GOT3 (cell line): ENCODE results near the gene CCDC159.
"Not testable (repeated sequence)": the region's sequence is repeated elsewhere in the genome, so short reads cannot be mapped to it uniquely, and the experiment has no call there.

ENCODE experiments used
- DNase-seq: peaks from one replicate; lab custom pipeline; 2025; ENCODE audit warnings: mixed read lengths; lab: John Stamatoyannopoulos, UW

The CCDC159 gene

GRCh38 chr19:11338569-11339253, 7.6 kb upstream of the CCDC159 start:
- no peak for DNase-seq

- no peak for DNase-seq
These were observed 6.8 kb upstream of the CCDC159 start, which contains the start of gene RAB3D for GRCh38 chr19:11339254-11340098. TSS of gene RAB3D (minus strand) at chr19:11339657. CDS start at chr19:11337399, 2,258 bp downstream.

DNA sequence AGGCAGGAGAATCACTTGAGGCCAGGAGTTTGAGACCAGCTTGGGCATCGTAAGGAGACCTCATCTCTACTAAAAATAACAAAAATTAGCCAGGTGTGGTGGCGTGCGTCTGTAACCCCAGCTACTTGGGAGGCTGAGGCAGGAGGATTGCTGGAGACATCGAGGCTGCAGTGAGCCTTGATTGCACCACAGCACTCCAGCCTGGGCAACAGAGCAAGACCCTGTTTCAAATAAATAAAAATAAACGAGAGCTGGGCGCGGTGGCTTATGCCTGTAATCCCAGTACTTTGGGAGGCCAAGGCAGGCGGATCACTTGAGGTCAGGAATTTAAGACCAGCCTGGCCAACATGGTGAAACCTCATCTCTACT, 6.2 kb upstream of the CCDC159 start:
- DNase-seq = not testable (repeated sequence)

GRCh38 chr19:11342429-11342828, 3.9 kb upstream of the CCDC159 start:
- no peak for DNase-seq

- DNase-seq = no peak
These were observed 1.1 kb upstream of the CCDC159 start for GRCh38 chr19:11345122-11345803.

DNA sequence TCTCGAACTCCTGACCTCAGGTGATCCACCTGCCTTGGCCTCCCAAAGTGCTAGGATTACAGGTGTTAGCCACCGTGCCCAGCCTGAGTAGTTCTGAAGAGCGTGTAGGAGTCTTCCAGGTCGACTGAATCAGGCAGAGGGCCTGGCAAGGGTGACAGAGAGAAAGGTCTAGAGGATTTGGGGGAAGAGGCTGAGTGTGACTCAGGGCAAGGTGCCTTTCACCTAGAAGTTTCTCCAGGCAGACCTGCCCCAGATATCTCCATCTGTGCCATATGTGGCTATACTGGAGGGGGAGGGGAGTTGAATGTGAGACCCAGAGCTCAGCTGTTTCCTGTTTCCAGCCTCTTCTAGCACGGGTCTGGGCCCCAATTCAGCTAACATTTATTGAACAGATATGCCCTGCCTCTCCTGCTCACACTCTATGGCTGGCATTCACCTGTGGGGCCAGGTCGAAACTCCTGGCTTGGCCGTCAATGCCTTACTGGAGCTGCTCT, 1.3 kb downstream of the CCDC159 start:
- DNase-seq = no peak

DNA sequence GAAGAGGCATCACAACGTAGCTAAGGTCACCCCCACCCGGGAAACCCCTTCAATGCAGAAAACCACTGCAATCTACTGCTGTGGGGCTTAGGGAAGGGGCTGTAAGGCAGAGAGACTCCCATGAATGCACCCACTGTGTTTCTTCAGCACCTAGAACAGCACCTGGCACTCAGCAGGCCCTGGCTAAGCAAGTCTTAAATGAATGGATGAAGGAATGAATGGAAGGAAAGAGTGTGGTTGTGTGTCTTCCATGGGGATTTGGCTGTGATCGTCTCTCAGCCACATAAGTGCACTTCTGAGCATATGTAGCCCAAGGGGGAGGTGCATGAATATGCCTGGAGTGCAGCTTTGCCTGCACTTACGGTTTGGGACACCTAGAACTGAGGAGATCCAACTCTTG, 2.9 kb downstream of the CCDC159 start:
- DNase-seq = no peak

- not testable (repeated sequence) for DNase-seq
These were observed 7.8 kb downstream of the CCDC159 start for GRCh38 chr19:11354102-11354501.

DNA sequence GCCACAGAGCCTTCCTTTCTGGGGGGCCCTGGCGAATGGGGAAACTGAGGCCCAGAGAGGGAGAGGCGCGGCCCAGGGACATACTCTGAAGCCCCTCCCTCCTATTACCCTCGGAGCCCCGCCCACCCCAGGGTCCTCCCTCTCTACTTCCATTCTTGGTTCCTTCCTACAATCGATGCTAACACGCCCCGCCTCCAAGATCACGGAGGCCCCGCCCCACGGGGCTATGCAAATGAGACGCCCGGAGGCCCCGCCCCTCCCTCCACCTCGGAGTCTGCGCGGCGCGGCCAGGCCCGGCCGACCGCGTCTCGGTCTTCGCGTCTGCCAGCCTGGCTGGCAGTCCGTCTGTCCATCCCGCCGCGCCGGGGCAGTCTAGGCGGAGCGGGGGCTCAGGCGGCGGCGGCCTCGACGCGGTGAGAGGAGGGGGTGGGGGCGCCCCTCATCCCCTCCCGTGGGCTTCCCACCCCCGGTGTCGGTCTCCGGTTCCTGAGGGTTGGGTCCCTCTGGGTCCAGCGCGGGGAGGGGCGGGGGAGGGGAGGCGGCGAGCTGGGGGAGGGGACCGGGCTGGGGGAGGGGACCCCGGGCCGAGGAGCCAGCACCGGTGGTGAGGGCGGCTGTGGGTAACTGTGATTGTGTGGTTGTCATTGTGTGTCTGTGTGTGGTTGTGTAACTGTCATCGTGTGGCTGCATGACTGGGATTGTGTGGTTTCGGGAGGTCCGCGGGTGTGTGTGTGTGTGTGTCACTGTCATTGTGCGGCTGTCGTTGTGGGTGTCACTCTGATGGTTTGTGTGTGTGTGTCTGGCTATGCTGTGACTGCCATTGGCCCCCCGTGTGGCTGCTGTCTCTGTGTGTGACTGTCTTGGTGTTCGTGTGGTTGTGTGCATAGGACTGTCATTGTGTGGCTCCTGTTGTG, 9.1 kb downstream of the CCDC159 start, which contains the start of gene PLPPR2:
PLPPR2 (plus strand) TSS at position 273 of the 914 bp plus-strand sequence. CDS start 2,242 bp downstream, outside the sequence.
- DNase-seq = peak; percentile 63

- DNase-seq = no peak
These were observed 9.7 kb downstream of the CCDC159 start for GRCh38 chr19:11356074-11356397.

GRCh38 chr19:11356676-11357550, 10.6 kb downstream of the CCDC159 start:
- no peak for DNase-seq

DNA sequence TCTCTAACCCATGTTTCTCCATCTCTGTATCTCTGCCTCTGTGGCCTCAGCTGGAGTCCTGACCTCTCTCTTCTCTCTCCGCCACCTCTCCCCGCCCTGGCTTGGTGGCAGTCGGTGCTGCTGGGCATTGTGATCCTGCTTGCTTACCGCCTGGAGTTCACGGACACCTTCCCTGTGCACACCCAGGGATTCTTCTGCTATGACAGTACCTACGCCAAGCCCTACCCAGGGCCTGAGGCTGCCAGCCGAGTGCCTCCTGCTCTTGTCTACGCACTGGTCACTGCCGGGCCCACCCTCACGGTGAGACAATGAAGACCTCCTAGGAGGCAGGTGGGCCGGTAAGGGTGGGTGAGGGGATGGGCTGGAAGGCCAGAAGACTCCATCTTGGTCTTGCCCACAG, 13.1 kb downstream of the CCDC159 start:
- no peak for DNase-seq

DNA sequence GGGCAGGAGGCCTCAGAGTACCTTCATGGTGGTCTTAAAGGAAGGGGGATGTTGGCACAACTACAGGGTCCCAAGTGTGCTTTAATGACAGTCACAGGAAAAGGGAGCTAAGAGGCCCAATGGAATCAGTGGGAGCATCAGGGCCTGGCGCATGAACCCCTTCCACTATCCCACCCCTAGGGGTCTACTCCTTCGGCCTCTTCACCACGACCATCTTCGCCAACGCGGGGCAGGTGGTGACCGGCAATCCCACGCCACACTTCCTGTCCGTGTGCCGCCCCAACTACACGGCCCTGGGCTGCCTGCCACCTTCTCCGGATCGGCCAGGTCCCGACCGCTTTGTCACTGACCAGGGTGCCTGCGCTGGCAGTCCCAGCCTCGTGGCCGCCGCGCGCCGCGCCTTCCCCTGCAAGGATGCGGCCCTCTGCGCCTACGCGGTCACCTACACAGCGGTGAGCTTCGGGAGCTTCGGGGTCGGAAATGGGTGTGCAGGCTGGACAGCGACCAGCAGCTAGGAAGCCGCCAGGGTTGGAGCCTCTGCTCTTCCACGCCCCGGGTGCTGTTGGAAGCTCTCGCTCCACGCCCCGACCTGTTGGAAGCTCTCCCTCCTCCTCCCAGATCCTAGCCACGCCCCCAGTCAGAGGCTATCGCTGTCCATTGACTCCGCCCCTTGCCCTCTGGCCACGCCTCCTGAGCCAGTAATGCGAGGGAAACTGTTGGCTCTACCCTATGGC, 14.9 kb downstream of the CCDC159 start:
- DNase-seq = no peak

- no peak for DNase-seq
These were observed 15.7 kb downstream of the CCDC159 start for GRCh38 chr19:11361771-11362731.

GRCh38 chr19:11363881-11364280, 17.6 kb downstream of the CCDC159 start:
- no peak for DNase-seq

GRCh38 chr19:11364296-11364904, 18.1 kb downstream of the CCDC159 start:
- DNase-seq = no peak

- DNase-seq = no peak
These were observed 18.6 kb downstream of the CCDC159 start for GRCh38 chr19:11364935-11365334.

DNA sequence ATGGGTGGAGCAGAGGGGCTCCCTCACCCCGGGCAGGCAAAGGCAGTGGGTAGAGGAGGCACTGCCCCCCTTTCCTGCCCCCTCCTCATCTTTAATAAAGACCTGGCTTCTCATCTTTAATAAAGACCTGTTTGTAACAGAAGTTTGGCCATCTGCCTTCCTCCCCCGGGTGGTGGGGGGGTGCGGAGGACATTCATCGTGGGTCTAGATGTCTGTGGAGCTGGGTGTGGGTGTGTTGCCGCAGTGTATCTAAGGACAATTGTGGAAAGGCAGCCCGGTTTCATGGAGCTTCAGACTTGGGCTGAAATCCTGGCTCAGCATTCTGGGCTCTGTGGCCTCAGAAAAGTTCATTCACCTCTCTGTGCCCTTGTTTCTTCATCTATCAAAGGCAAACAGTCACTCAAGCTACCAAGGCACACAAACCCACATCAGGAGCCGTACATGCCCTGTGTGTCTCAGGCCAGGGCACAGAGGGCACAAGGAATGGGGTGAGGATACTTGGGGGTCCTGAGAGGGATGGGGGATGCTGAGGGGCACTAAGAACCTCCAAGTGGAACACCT, 19.3 kb downstream of the CCDC159 start:
- no peak for DNase-seq
